GM12874 (cell line): Measurements from ENCODE around the gene OPRL1.

ENCODE experiments used
- TF ChIP-seq, protein P1 (sequence below): IDR thresholded peaks from 2 replicates; pipeline ENCODE4 v1.5.1; 2011; ENCODE audit warnings: low read depth, mild to moderate bottlenecking, control low read depth, low read length, moderate library complexity; ENCODE audit not compliant: insufficient read depth

The OPRL1 gene

DNA sequence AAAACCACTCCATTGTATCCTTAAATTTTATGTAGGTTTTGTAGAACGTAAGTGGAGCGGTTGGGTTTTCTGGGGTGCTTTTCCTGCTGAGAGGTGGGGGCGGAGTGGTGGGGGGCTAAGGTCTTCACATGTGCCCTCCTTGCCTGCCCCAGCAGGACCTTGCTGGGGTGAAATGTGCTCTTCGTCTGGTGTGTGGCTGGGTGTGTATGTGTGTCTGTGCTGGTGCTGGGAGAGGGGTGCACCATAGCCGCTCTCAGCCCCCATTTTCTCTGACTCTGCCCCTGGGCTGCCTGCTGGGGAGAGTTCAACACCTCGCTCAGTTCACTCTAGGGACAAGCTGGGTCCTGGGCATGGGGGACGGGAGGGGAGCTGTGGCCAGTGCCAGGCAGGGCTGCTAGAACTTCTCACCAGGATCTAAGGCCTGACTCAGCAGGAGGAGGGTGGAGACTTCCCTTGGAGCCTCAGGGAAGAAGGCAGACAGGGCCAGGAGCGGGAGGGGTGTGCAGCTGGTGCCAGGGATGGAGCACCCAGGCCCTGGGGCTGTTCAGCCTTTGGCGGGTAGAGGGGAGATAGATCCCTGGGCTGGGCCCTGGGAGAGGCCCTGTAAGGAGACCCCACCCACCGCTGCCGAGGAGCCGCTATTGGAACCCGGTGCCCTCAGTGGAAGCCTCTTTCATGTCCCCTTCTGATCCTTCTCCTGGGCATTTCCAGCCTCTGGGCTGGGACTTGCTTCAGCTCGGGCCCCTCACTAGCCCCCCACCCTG lies 35.2 kb upstream of the OPRL1 start:
- TF ChIP-seq, protein P1, sequence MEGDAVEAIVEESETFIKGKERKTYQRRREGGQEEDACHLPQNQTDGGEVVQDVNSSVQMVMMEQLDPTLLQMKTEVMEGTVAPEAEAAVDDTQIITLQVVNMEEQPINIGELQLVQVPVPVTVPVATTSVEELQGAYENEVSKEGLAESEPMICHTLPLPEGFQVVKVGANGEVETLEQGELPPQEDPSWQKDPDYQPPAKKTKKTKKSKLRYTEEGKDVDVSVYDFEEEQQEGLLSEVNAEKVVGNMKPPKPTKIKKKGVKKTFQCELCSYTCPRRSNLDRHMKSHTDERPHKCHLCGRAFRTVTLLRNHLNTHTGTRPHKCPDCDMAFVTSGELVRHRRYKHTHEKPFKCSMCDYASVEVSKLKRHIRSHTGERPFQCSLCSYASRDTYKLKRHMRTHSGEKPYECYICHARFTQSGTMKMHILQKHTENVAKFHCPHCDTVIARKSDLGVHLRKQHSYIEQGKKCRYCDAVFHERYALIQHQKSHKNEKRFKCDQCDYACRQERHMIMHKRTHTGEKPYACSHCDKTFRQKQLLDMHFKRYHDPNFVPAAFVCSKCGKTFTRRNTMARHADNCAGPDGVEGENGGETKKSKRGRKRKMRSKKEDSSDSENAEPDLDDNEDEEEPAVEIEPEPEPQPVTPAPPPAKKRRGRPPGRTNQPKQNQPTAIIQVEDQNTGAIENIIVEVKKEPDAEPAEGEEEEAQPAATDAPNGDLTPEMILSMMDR, result no peak

DNA sequence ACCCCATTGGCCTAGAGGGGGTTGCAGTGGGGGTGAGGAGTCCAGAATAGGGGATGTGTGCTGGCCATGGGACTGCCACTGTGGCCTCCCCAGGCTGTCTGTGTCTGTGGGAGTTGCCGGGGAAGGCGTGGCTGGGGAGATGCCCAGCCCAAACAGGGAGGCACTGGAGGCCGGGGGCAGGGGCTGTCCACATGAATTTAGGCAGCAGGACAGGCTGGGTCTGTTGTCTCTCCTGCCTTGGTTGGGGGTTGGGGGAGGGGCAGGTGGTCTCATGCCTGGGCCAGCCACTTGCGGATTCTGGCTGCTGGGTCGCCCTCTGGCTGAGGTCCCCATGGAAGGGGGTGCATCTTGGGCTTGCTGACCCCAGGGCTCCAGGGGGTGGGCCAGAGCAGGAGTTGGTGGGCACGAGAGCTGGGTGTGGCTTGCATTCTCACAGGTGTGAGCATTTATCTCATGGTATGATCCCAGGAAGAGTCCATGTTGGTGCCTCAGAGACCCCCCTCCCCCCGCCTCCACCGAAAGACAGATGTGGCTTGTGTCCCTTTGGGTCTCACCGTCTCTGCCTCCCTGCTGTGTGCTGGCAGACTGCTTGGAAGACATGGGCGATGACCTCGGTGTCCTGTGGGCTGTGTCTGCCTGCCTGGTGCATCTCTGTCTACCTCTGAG lies 34.4 kb upstream of the OPRL1 start:
- TF ChIP-seq, protein P1, result no peak

DNA sequence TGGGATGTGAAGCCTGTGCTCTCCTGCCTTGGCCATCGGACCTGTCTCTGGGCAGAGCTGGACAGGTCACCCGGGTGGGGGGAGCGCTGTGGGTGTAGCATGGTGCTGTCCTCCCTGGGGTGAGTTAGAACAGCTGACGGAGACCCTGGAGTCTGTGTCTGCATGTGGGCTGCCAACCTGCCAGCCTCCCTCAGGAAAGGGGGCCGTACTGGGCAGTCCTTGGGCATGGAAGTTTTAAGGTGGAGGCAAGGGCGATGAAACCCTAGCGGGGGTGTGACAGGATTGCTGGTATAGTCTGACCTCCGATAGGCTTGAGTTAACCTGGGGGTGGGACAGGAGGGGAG lies 32.9 kb upstream of the OPRL1 start:
- TF ChIP-seq, protein P1, result no peak

DNA sequence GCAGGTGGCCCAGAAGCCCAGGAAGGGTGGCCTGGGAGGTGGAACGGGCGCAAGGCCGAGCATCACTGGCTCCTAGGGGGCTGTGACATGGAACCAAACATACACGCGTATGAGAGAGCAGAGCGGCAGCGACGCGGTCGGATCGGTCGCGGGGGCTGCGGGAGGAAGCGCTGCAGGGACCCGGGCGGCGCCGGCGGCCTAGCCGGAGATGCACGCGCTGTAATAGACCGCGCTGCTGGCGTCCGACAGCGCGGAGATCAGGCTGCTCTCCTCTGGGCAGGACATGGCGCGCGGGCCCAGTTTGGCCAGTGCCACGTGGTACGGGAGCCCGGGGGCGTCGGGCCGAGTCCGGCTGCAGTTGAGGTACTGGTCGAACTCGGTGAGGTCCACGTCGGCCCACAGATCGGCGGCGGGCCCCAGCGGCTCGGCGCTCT lies 31.9 kb upstream of the OPRL1 start:
- TF ChIP-seq, protein P1, result no peak

DNA sequence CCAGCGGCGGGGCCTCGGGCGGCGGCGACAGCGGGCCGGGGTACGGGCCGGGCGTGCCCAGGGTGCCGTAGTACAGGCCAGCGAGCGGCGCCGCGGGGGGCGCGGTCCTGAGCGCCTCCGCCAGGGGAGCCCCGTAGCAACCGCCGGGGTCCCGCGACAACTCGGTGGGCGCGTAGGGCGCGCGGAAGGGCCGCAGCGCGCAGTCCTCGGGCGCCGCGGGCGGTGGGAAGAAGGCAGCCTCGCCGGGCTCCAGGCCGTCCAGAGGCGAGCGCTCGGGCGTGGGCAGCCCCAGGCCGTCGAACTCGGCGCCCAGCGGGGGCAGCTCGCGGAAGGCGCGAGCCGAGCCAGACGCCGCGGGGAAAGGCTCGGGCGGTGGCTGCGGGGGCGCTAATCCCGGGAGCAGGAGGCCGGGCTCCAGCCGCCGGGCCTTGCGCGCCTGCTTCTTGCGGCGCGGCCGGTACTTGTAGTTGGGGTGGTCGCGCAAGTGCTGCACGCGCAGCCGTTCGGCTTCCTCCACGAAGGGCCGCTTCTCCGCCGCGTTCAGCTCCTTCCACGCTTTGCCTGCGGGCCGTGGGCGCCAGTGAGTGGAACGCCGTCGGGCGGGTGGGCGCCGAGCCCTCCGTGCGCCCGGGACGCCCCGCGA lies 31.4 kb upstream of the OPRL1 start:
- TF ChIP-seq, protein P1, result no peak

DNA sequence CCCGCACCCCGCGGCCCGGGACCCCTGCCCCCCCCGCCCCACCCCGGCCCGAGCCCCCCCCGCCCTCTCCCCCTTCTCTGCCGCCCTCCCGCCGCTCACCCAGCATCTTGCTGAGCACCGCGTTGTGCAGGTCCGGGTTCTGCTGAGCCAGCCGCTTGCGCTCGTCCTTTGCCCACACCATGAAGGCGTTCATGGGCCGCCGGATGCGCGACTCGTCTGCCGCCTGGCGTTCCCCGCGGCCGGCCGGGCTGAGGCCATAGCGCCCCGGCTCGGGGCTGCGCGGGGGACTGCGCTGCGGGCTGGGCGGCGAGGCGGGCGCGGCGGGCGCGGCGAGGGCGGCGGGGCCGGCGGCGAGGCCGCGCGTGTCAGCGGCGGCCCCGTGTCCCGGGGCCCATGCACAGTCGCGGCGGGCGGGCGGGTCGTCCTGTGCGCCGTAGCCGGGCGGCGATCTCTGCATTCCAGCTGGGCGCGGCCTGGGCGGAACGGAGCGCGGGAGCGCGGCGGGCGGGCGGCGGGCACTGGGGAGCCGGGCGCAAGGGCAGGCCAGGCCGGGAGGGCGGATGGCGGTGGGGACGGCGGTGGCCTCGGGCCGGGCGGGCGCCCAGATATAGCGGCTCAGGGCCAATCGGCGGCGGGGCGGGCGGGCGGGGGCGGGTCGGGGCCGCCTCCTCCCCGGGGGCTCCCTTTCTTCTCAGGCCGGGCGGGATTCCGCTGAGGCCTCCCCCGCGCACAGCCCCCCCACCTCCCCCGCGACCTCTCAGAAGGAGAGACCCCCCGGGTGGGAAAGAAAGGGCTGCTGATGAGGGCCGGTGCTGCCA lies 30.6 kb upstream of the OPRL1 start, which contains the start of gene SOX18:
TSS of gene SOX18 (minus strand) at position 580 of the 818 bp plus-strand sequence. CDS start at position 457, 123 bp downstream.
- TF ChIP-seq, protein P1, result no peak
